GM19193 (cell line): ENCODE results near the gene ST8SIA3.

Experiments
- POLR2A ChIP-seq: IDR thresholded peaks from 4 replicates; pipeline ENCODE4 v1.6.1; 2011; ENCODE audit not compliant: insufficient read depth, insufficient read length; ENCODE audit errors: extremely low read depth

Gene ST8SIA3

DNA sequence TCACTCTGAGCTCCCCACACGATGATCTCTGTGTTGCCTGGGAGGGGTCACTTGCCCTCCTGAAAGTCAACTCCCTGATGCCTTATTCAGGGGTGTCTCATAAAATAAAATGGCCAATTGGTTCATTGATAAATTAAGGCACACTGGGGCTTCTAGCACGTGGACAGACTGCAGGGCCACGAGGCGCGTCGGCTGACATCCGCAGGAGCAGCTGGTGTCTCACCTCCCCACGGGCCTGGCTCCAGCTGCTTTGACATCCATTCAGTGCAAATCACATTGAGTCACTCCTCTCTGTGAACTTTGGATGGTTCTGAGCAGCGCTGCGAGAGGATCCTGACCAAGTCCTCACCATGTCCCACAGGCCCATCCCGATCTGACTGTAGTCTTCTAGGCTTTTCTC lies 4.6 kb upstream of the ST8SIA3 start:
- no peak for TF ChIP-seq POLR2A

DNA sequence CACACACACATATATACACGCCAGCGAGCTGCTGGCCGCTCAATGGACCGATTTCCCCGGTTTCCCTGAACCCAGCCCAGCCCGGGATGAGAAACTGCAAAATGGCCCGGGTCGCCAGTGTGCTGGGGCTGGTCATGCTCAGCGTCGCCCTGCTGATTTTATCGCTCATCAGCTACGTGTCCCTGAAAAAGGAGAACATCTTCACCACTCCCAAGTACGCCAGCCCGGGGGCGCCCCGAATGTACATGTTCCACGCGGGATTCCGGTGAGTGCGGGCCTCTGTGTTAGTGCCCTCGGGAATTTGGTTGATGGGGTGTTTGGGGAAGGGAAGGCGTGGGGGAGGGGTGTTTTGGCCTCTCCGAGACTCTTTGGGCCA lies 392 bp downstream of the ST8SIA3 start:
- TF ChIP-seq POLR2A: no peak

DNA sequence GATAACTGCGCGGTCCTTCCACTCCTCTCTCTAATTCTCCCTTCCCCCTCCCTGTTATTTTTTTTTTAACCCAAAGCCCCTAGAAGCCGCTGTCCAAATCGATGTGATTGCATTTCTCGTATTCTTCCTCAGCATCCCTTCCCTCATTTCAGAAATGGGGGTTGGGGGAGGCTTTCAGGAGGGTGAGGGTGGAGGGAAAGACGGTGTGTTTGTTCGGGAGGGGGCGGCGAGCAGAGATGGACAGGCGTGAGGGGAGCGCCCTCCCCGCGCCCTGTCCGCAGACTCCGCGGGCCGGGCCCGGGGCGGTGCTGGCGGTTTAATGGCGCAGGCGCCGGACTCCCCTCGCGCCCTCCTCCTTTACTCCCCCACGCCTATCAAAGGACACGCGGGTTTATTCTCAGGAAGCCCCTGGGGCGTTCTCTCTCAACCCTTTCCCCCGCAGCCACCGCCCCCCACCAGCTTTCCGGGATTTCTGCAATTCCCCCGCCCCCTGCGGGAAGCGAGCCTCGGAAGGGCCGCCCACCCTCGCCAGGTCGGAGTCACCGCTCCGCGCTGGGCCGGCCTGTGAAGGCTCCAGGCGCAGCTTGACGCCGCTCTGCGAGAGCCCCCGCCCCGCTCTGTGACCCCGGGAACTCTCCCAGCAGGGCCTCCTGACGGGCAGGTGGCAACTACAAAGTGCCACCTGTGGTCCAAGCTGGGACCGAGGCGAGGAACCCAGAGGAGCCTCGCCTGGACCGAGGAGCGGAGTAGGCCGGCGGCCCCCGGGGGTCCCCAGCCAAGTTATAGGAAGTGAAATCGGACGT lies 981 bp downstream of the ST8SIA3 start:
- TF ChIP-seq POLR2A: no peak

DNA sequence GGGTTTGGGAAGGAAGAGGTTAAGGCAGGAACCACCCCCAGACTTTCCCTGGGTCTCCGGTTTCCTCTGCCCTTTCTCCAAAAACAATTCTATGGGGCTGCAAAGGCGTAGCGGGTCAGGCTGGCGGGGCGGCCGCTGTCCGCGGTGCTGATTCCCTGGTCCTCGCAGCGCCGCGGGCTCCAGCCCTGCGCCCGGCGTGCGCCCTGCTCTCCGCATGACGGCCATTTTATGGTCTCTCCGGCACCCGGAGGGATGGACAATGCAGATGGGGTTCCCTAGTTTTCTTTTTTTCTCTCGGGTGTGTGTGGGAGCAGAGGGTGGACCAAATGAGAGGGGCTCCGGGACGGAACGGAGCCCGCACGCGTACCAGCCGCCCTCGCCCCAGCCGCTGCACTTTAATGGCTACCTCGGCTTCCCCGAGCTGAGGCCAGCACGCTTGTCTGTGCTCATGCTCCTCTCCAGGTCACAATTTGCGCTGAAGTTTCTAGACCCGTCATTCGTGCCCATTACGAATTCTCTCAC lies 1.6 kb downstream of the ST8SIA3 start:
- no peak for TF ChIP-seq POLR2A

DNA sequence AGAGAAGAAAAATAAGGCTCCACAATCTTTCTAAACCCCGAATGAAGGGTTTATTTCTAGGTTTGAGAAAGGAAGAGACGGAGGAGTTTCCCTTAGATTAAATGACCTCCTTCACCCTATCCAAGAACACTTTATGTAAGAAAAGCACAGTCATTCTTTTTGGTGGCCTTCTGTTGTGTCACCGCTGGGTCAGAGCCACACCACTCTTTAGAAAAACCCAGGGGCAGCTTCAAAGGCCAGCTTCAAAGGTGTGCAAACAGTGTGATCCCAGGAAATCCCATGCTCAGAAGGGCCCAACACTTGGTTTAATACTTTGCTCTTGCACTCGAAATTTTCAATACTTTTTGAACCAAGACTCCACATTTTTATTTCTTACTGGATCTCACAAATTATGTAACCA lies 7.1 kb downstream of the ST8SIA3 start:
- no peak for TF ChIP-seq POLR2A

DNA sequence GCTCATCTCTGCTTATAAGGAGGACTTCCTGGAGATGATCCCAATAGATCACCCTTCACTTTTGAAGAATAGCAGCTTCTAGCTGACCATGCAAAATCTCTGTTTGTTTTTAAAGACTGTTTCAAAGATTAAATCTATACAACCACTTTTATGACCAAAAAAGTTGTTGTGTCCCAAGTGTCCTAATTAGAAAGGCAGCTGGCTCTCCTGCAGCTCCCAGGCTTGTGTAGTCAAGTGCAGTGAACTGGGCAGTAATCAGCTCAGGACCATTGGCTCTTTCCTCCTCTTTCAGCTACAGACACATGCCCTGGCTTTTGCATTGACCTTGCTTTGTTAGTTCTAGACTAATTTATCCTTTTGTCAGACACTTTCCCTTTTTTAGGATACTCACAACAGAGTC lies 10.4 kb downstream of the ST8SIA3 start:
- no peak for TF ChIP-seq POLR2A

DNA sequence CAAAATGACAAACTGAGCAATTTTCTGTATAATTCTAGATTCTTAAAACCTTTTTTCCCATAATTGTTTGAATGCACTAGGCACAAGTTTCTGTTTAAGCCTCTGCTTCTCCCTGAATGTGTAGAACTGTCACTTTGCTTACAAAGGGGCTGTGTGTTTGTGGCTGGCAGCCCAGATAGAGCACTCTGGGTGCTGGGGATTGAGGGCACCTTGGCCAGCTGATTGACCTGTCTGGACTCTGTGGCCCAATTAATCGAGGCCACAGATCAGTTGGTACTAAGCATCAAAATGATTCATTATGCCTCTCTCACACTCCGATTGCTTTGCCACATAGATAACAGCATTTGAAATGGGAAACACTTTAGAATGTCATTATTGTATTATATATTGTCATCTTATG lies 12.1 kb downstream of the ST8SIA3 start:
- TF ChIP-seq POLR2A: no peak

DNA sequence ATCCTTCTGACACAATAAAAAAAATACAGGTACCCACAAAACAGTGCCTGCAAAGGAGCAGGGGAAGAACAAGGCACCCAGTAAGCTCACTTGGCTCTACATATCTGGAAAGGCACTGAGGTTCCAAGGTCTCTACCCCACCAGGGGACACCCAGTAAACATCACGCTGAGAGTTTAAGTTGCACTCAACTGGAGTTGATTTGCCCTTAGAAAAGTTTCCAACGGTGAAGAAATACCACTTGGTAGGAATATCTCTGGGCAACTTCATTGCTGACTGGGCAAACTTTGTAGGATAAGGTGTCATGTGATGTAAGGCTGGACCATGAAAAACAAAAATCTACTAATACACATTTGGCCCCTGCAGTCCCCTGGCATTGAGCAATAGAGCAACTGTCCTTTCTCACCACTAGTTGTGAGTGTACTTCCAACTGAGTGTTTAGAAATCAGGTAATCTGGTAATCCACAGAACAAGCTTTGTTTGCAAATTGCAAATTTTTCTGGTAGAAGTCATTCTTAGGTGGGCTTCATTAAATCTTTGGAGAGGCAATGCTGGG lies 14.2 kb downstream of the ST8SIA3 start:
- no peak for TF ChIP-seq POLR2A

DNA sequence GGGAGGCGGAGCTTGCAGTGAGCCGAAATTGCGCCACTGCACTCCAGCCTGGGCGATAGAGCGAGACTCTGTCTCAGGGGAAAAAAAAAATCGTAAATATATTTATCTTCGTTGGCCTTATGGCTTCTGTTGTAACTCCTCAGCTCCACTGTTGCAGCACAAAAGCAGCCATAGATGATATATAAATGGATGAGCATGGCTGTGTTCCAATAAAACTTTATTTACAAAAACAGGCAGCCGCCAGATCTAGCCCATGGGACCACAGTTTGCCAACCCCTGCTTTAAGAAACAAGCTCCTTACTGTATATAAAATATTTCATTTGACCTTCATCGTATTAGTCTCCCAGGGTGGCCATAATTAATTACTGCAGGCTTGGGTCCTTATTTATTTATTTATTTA lies 20.1 kb downstream of the ST8SIA3 start:
- no peak for TF ChIP-seq POLR2A

DNA sequence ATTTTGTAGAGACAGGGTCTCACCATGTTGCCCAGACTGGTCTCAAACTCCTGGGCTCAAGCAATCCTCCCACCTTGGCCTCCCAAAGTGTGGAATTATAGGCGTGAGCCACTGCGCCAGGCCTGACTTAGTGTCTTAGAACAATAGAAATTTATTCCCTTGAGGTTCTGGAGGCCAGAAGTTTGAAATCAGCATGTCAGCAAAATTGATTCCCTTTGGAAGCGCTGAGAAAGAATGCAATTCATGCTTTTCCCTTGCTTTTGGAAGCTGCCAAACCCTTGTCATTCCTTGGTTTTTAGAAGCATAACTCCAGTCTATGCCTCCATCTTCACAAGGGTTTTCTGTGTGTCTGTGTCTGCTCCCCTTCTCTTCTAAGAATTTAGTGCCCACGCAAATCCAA lies 20.7 kb downstream of the ST8SIA3 start:
- no peak for TF ChIP-seq POLR2A

DNA sequence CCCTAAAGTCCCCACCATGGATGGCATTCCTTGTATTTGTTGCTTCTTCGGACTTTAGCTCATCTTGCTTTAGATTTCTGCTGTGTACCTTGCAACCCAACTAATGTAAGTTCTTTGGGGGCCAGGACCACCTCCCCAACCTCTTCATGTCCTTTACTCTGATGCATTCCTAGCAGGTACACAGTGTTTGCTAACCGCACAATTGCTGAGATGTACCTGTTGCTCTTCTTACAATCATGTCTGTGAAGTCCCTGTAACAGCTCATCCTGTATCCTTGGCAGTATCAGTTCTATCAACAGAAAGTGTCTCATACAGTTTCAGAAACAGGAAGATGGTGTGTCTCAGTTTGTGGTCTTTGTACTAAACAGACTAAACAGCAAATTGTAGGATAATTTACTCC lies 24.1 kb downstream of the ST8SIA3 start:
- TF ChIP-seq POLR2A: no peak

DNA sequence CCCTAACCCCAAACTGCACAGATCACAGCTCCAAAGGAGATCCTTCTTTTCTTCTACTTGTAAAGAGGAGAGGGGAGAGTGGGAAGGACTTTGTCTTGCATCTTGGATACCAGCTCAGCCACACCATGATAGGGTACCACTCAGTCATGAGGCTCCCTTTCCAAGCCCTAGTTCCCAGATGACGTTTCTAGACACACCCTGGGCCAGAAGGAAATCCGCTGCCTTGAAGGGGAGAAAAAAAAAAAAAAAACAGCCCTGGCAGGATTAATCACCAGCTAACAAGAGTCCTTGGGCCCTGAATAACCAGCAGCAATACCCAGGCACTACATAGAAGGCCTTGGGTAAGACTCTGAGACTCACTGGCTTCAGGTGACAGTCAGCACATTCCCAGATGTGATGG lies 36.9 kb downstream of the ST8SIA3 start:
- TF ChIP-seq POLR2A: no peak

DNA sequence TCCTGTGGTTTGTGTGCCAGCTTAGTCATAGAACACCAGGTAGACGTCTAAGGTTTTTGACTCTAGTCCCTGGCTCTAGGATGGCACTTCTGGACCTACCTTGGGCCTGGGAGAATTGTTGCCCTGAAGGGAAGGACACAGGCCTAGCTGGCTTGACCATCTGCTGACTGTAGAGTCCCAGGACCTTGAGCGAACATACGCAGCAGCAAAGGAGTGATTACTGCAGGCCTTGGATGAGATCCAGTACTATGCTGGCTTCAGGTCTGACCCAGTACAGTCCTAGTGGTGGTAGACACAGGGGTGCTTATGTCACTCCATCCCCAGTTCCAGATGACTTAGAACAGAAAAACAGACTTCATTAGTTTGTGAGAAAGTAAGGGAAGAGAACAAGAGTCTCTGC lies 37.7 kb downstream of the ST8SIA3 start:
- TF ChIP-seq POLR2A: no peak

DNA sequence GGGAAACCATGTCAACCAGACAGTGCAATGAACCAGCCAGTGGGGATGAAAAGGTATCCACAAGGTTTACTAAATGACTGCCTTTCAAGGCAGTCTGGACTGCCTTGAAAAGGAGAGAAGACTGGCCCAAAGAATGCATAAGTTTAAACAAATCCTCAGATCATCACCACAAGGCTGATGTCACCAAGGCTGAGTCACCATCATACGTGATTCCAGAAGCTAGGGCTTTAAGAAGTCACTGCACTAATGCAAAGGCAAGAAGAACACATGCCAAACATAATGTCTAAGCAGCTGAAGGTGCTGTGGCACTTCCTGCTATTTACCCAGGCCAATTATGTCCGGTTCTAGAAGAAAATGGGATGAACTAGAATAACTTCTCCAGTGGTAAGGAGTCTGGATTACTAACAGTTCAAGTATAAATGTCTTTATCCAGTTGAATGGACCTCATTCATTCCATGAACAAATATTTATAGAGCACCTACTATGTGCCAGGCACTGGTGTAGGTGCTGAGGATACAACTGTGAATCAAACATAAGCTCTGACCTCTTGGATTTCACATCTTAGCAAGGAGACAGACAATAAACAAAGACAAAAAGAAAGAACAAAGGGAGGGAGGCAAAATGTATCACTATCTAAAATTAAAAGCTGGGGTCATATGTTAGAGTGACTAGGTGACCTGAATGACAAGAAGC lies 45.2 kb downstream of the ST8SIA3 start:
- no peak for TF ChIP-seq POLR2A

DNA sequence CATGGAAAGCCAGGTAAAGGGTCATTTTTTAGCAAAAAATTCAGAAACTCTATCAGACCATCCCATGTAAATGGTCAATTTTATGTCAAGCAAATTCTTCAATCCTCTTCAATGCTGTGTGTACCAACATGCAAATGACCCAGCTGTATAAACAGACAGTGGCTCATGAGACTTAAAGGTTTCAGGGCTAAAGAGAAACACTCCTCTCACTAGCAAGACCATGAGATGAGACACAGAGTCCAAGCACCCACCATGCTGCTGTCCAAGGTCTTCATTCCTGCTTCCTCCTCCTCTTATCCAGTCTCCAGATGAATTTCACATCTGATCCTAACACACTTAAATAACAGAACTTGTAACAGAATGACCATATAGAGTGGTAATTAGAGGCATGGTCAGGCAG lies 52.0 kb downstream of the ST8SIA3 start:
- no peak for TF ChIP-seq POLR2A

DNA sequence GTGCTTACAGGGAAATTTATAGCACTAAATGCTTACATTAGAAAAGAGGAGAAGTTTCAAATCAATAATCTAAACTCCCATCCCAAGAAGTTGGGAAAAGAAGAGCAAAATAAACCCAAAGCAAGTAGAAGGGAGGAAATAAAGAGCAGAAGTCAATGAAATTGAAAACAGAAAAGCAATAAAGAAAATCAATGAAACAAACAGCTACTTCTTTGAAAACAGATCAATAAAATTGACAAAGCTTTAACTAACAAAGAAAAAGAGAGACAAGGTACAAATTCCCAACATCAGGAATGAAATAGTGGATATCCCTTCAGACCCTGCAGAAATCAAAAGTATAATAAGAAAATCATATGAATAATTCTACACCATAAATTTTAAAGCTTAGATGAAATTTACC lies 57.3 kb downstream of the ST8SIA3 start:
- TF ChIP-seq POLR2A: no peak
